GM19324 (cell line): ENCODE data around the gene ABCA7.

Experiments
- ATAC-seq: cut with Tn5 transposase; IDR thresholded peaks from one replicate; pipeline ENCODE4 v1.9.1; 2021; ENCODE audit warnings: mild to moderate bottlenecking, moderate library complexity; ENCODE audit not compliant: unreplicated experiment, low FRiP score

Gene ABCA7

DNA sequence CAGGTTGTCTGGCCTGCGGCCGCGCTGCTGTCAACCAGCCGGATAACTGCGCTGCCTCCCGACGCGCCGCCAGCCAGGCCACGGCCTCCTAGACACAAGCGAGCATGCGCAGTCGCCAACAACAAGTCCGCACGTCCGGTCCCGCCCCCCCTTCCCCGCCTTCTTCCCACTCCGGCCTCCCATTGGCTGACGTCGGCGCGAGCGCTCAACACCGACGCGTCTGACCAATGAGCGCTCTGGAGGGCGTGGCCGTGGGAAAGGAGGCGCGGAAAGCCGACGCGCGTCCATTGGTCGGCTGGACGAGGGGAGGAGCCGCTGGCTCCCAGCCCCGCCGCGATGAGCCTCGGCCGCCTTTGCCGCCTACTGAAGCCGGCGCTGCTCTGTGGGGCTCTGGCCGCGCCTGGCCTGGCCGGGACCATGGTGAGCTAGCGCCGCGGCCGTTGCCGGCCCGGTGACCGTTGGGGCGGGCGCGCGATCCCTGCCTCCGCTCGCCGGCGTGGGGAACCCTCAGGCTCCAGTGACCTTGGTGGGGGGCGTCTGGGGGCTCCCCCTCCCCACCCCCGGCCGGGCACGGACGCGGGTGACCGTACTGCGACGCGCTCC lies 63.9 kb downstream of the ABCA7 start, which contains the start of gene GPX4:
Gene GPX4, plus strand, starts transcription at position 287 of the 603 bp plus-strand sequence. Its CDS starts 50 bp downstream, at position 337.
- peak; percentile 75 for ATAC-seq

DNA sequence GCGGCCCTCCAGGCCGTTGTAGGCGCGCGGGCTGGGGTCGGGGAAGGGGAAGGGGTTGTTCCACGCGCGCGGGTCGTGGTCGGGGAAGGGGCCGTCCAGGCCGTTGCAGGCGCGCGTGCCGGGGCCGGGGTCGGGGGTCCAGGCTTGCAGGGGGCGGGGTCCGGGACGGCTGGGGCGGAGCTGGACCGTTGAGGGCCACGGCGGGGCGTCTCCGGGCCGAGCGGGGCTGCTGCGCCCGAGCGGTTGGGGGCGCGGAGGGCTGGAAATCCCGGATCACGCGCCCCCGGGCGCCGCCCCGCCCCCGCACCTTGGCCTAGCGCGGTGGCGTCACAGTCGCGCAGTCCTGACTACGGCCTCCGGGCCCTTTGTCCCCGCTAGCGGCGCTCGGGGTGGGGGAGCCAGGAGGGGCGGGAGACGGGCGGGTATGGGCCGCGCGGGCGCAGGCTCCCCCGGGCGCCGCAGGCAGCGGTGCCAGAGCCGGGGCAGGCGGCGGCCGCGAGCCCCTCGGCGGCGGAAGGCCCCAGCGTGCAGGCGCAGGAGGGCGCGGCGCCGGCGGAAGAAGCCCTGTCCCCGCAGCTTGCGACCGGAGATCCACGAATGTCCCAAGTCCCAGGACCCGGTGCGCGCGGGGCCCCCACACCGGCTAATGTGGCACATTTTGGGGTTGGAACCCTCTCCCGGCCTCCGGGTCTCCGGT lies 64.6 kb downstream of the ABCA7 start:
- peak; percentile 35 for ATAC-seq

DNA sequence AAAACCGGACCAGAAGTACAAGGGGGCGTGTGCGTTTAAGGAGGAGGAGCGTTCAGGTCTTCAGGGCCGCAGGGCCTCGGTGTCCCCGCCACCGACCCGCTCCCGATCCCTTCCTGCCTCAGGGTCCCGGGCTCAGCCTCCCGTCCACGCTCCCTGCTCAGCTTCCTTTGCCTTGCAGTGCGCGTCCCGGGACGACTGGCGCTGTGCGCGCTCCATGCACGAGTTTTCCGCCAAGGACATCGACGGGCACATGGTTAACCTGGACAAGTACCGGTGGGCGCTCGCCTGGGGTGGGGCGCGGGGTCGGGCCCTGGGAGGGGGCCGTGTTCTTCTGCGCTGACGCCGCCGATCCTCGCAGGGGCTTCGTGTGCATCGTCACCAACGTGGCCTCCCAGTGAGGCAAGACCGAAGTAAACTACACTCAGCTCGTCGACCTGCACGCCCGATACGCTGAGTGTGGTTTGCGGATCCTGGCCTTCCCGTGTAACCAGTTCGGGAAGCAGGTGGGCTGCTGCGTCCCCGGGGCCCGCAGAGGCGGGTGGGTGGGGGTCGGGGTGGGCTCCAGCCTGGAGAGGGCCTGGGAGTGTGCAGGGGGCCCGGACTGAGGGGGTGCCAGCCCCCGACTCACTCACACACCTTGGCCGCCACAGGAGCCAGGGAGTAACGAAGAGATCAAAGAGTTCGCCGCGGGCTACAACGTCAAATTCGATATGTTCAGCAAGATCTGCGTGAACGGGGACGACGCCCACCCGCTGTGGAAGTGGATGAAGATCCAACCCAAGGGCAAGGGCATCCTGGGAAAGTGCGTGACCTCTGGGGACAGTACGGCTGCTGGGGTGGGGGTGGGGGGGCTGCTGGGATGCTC lies 65.3 kb downstream of the ABCA7 start:
- ATAC-seq: no peak

DNA sequence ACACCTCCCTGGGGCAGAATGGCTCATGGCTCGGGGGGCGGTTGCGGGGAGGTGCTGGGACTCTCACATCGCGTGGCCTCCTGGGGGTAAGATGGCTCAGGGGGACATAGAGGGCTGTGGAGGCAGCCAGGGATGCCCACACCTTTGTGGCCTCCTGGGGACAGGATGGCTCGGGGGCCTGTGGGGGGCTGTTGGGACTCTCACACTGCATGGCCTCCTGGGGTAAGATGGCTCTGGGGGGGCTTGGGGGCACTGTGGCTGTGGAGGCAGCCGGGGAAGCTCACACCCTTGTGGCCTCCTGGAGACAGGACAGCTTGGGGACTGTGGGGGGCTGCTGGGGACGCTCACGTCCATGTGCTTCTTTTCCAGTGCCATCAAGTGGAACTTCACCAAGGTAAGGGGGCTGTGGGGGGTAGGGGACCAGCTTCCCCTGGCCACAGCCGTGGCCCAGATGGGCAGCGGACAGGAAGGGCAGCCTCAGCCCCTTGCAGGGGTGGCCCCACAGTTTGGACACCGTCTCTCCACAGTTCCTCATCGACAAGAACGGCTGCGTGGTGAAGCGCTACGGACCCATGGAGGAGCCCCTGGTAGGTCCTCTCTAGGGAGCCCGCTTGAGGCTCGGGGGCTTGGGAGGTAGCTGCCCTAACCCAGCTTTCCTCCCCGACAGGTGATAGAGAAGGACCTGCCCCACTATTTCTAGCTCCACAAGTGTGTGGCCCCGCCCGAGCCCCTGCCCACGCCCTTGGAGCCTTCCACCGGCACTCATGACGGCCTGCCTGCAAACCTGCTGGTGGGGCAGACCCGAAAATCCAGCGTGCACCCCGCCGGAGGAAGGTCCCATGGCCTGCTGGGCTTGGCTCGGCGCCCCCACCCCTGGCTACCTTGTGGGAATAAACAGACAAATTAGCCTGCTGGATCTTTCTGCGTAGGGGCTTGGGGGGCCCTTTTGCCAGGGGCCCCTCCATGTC lies 66.2 kb downstream of the ABCA7 start:
- no peak for ATAC-seq

DNA sequence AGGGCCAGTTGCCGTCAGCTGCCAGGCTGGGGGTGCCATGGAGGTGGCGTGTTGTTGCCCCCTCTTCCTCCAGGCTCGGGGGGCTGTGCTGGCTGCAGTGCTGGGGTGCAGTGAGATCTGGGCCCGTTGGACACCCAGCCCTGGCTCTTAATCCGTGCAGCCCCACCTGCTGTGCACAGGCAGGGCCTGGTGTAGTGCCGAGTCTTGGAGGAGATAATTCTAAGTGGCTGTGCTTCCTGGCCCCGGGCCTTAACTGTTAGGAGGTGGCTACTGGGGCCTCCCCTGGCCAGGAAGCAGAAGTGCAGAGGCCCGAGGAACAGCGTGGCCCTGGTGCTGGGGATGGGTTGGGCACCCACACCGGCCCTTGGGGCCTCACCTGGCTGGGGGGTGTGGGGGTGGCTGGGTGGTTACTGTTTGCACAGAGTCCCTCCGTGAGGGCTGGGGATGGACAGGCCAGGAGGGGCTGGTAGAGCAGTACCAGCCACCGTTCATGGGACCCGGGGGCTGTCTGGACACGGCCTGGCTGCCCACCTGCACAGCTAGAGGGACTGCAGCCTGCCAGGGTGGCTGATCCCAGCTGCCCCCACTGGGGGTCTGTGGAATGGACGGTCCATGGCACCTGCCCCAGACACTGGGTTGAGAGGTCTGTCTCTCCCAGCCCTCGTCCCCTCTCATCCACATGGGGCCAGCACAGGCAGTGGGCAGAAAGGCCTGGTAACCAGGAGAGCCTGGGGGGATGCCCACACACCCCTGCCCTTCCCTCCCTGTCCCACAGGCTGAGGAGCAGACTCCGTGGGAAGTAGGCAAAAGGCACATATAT lies 67.1 kb downstream of the ABCA7 start:
- no peak for ATAC-seq

DNA sequence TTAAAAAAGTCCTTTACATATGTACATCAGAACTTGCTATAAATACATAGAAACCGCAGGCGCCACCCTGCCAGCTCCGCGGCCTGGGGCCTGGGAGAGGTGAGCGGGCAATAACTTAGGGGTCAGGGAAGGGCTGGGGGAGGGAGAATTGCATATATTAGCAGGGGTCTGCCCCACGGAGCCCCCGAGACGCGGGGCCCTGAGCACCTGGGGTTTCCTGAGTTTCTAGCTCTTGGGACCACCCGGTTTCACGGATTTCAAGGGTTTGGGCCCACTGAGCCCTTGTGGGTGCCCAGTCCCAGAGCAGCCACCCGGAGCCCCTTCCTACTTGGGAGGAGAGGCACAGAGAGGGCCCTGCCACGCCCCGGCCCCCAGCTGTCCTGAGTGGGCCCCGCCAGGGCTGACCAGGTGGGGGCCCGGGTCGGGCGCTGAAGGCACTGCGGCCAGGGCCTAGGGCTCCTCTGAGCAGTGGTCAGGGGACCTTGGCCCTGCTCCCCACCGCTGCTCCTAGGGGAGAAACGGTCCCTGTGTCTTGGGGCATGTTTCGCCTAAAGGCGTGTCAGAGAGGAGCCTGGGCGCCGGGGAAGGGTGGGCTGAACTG lies 67.9 kb downstream of the ABCA7 start:
- no peak for ATAC-seq

DNA sequence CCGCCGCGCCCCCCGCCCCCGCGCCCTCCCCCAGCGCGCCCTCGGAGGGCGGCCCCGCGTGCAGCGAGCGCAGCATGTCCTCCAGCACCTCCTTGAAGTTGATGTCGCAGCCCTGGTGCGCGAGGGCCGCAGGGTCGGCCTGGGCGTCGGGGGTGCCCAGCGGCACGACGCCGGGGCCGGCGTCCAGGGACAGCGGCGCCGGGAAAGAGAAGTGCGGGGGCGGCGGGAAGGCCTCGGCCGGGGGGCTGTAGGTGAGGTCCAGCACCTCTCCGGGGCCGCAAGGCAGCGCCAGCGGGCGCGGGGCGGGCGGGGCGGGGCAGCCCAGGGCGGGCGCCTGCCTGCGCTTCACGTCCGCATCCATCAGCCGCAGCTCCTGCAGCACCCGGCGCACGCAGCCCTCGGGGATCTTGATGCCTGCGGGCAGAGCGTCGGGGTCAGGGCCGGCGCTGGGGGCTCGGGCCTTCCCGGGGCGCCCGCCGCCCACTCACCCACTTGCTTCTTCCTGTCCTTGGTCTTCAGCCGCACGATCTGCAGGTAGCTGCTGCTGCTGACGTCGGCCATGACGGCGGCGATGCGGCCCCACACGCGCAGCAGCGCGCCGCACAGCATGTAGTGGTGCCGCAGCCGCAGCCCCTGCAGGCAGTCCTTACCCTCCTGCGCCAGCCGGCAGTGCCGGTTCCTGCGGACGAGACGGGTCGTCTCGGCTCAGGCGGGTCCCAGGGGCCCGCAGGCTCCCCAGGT lies 68.6 kb downstream of the ABCA7 start:
- no peak for ATAC-seq

DNA sequence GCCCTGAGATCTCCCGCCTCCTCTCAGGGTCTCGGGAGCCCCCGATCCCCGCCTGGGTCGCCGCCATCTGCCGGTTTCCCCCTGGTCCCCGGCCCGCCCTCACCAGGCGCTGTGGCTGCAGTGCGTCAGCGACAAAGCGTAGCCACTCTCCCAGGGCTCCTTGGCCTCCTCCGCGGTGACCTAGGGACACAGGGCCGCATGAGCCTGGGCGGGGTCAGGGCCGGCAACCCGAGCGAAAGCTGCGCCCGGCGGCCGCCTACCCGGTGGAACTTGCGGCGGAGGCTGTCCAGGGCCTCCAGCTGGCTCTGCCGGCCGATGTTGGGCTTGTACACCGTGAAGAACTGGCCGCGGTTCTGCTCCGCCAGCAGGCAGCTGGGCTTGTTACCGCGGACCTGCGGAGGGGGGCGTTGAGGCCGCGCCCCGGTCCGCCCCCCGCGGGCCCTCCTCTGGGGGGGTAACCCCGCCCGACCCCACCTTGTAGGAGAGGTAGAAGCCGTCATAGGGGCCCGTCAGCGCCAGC lies 69.2 kb downstream of the ABCA7 start:
- ATAC-seq: no peak

DNA sequence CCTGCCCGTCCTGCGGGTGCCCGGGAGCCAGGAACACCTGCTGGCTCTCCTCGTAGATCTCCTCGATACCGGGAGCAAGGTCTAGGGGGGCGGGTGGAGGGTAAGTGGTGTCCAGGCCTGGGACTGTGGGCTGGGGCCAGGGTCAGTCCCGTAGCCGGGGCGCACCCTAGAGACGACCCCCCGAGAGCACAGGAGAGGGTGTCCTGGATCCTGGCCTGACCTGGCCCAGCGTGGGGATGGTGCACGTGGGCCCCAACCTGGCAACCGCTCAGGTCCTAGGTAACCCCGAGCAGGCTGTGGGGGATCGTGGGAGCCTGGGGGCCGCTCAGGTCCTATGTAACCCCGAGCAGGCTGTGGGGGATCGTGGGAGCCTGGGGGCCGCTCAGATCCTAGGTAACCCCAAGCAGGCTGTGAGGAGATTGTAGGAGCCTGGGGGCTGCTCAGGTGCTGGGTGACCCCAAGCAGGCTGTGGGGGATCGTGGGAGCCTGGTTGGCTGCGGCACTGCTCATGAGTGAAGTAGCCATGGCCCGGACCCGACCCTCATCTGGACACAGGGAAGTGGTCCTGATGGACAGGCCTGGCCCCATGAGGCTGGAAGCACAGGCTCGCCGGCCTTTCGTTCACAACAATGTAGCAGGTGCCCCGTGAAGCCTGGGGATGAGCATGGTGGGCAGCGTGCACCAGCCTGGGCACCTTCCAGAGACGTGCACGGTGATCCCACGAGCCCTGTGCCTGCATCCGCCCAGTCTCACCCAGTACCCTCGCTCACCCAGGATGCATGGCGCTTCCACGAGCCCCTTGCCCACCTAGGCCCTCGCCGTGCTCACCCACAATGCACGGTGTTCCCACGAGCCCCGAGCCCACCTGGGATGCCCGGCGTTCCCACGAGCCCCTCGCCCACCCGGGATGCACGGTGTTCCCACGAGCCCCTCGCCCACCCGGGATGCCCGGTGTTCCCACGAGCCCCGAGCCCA lies 70.1 kb downstream of the ABCA7 start:
- no peak for ATAC-seq

DNA sequence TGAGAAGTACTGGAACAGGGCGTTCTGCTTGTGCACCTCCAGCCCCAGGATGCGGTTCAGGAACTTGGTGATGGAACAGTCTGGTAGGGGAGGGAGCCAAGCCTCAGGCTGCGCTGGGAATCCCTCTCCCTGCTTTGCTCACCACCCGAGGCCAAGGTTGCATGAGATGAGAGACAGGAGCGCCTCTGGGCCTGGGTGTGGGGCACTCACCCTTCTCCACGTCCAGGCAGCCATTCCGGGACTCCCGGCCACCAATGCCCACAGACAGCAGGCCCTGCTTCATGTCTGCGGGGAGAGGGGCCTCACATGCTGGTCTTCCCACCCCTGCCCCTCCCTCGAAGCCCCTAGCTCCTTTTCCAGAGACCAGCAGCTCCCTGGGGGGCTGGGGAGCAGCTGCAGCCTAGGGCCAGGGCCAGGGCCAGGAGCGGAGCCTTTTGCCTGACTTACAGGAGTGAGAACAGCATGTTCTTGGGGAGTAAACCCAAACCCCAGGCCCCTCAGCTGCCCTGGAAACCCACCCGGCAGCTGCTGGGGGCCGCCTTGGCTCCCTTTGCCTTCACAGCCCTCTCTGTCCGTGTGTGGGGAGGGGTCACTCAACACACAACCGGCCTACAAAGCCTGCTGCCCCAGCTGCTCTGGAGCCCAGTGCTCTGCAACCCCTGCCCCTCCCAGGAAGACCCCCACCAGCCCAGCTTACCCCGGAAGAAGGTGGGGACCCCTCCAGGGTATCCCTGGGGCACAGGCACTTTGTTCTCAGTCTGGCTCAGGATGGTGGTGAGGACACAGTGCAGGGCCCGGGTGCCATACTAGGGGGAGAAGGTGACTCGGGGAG lies 71.1 kb downstream of the ABCA7 start:
- ATAC-seq: no peak

DNA sequence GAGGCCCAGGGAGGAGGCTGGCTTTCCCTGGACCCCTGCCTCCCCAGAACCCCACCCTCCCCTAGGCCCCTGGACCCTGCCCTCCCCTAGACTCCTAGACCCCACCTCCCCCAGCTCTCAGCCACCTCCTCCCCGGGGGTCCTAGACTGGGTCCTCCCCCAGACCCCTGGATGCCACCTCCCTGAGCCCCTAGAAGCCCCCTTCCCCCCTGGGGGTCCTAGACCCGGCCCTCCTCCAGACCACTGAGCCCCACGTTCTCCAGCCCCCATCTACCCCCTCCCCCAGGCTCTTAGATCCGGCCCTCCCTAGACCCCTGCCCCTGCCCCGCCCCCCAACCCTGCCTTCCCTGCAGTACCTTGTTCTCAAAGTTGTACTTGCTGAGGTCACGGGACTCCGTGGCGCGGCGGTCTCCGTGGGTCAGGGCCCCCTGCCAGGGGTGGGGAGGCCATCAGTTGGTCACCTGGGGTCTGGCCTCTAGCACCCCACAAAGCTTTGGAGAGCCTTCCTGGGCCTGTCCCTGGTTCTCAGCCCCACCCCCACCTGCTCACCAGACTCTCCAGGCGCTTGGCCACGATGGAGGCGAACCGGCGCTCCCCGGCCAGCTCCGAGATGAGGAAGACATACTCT lies 71.8 kb downstream of the ABCA7 start:
- no peak for ATAC-seq

DNA sequence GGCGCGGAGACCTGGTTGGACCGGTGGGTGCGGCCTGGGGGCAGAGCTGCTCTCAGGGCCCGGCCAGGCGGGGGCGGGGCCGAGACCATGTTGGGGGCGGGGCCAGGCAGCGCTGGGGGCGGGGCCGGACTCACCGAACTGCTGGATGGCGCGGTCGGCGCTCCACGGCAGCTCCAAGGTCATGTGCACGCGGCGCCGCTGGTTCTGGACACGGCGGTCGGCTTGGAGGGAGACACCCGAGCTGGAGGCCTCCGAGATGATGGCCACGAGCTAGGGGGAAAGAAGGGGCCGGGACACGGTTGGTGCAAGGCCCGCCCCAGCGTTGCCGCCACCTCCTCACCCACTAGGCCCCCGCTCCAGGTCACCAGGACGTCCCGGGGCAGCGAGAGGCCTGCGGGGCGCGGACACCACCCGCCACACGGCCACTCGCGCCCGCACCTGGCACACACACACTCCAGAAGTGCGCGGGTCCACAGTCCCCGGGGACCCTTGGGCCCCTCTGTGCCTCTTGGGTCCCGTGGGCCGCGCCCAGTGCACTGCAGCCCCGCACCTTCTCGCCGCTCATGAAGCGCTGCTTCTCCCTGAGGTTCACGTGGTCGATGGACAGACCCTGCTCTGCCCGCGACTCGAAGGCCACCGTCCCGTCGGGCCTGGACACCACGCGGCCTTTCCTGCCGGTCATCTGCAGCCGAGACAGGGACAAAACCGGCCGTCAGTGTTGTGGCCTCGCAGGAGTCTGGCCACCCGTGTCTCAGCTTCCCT lies 72.5 kb downstream of the ABCA7 start:
- ATAC-seq: no peak

DNA sequence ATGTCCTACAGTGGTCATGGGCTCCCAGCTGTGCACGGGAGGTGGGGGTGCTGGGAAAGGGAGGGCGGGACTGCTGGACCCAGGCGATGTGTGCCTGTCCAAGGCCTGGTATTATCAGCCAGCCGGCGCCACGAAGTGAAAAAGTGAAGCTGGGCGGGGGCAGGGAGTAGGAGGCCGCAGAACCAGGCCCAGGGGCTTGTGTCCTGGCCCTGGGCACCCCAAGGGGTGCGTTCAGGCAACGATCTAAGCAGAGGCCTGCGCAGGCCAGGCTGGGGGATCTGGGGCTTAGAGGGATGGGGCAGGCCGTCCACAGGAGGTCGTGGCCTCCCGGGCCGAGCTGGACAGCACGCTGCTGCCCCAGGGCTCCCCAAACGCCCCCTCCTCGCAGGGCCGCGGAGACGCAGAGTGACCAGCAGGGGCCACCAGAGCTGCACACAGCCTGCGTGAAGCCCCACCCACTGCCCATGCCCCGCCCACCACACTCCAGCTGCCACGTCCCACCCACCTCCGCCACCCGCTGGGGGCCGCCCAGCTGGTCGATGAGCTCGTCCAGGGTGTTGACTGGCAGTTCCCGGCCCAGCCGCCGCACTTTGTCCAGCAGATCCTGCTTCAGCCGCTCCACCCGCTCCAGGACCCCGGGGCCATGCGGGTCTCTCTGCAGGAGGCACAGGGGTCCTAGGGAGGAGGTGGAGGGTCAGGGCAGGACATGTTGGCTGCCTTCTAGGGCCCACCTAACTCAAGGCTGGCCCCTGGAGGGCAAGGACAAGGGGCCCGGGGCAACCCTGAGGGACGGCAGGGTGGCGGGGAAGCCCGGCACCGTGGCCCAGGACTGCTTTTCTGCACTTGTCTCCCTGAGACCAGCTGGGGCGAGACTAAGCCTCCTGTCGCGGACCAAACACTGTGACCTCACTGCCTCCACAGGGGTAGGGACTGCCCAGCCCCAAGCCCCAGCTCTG lies 73.4 kb downstream of the ABCA7 start:
- no peak for ATAC-seq

DNA sequence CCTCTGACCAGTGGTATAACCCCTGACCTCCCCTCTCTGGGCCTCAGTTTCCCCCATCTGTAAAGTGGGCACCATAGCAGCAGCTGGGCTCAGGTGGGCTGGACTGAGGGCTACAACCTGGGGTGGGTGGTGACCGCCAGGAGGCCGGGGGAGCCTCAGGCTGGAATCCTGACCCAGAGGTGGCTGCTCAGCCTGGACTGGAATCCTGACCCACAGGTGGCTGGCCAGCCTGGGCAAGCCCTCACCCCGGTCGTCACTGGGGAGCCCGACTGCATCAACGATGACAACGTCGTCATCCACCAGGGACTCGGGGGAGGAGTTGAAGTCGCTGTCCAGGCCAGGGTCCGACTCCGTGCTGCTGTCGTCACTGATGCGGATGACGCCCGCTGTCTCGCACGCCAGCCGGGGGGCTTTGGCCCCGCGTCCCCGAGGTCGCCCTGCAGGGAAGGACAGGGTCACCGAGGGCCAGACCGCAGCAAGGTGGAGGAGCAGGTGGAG lies 74.1 kb downstream of the ABCA7 start:
- no peak for ATAC-seq
